K562 (cell line): ENCODE results near the gene IGLL1. TPM values are rescaled to one million over a fixed set of nuclear protein-coding genes. Genes with fewer than 3 reads are reported as not detected.

ENCODE experiments used
- ATAC-seq: fragments of 200-7000 bp; cut with Tn5 transposase; 3 replicates; pipeline ENCODE4 v1.9.1; 2020; ENCODE audit warnings: moderate library complexity
- BruUV-seq: library from RNA; stranded (reverse); fragments of 400-500 nt; replicated peaks from 2 replicates; lab custom pipeline; 2021; lab: Mats Ljungman, UMichigan
- CTCF ChIA-PET: fragments of 300-600 bp; formaldehyde crosslinking; extraction: SDS; loops from one replicate; lab custom pipeline; 2021; ENCODE audit warnings: low intra/inter-chr PET ratio; lab: Yijun Ruan, JAX
- POLR2A ChIA-PET: fragments of 300-600, 350-650 bp; sonication (Branson Sonifier 250); formaldehyde crosslinking; extraction: SDS; loops from one replicate; lab custom pipeline; 2021; ENCODE audit warnings: antibody characterized with exemption, inconsistent platforms; lab: Yijun Ruan, JAX
- DNase-seq, 4 experiments: peaks; one replicate each; pipeline versions ENCODE4 v3.0.0 to v3.0.0-alpha.2; 2011 to 2018; ENCODE audit warnings: low spot score in 3 of 4, mixed read lengths in 3 of 4; ENCODE audit errors: extremely low read depth in 1 of 4
- FAIRE-seq: peaks from 2 replicates; lab custom pipeline; 2011; peaks lifted over from hg19 to GRCh38; lab: Jason Lieb, UNC
- H2AFZ ChIP-seq: 2 replicates; pipeline ENCODE4 v1.6.0; 2011; ENCODE audit warnings: low read depth, low read length, control low read depth, inconsistent platforms
- H3K27ac ChIP-seq: fragments of 200-600 bp; 3 replicates; pipeline ENCODE4 v1.8.0; 2011; ENCODE audit warnings: low read depth, mild to moderate bottlenecking, control low read depth, inconsistent platforms, low read length, moderate library complexity, mixed read lengths; ENCODE audit errors: extremely low read depth
- H3K27me3 ChIP-seq, 2 experiments: fragments of 300-600 bp in 1 of 2; 2 replicates in 1 of 2; 3 replicates in 1 of 2; pipeline versions ENCODE4 v1.6.0 to v1.8.0; 2011; ENCODE audit warnings: inconsistent platforms in 2 of 2, low read length in 2 of 2, mild to moderate bottlenecking in 1 of 2, mixed read lengths in 1 of 2, moderate library complexity in 1 of 2; ENCODE audit not compliant: control insufficient read depth in 2 of 2, insufficient read depth in 2 of 2
- H3K36me3 ChIP-seq: fragments of 300-600 bp; 3 replicates; pipeline ENCODE4 v1.8.0; 2011; ENCODE audit warnings: mild to moderate bottlenecking, low read length, inconsistent platforms; ENCODE audit not compliant: control insufficient read depth, insufficient read depth
- H3K4me1 ChIP-seq, 2 experiments: fragments of 200-600 bp in 1 of 2; replicated peaks in 1 of 2; 2 replicates in 1 of 2; 3 replicates in 1 of 2; pipeline versions ENCODE4 v1.5.1 to v1.8.0; 2011; ENCODE audit warnings: inconsistent platforms in 2 of 2, low read length in 2 of 2, mild to moderate bottlenecking in 1 of 2, mixed read lengths in 1 of 2, moderate library complexity in 1 of 2; ENCODE audit not compliant: control insufficient read depth in 2 of 2, insufficient read depth in 2 of 2
- H3K4me2 ChIP-seq: 2 replicates; pipeline ENCODE4 v1.6.1; 2011; ENCODE audit warnings: low read length, control low read depth, inconsistent platforms, mixed read lengths; ENCODE audit not compliant: insufficient read depth
- H3K4me3 ChIP-seq: fragments of 200-600 bp; sonication (generic), shearing (Covaris generic); 2 replicates; pipeline ENCODE4 v1.5.1; 2016; ENCODE audit warnings: control low read depth, inconsistent platforms
- H3K79me2 ChIP-seq: fragments of 200-600 bp; 3 replicates; pipeline ENCODE4 v1.8.0; 2011; ENCODE audit warnings: low read length, inconsistent platforms; ENCODE audit not compliant: control insufficient read depth, insufficient read depth
- H3K9ac ChIP-seq, 2 experiments: 2 replicates each; pipeline versions ENCODE4 v1.6.0 to v1.6.1; 2011; ENCODE audit warnings: low read depth in 2 of 2, low read length in 2 of 2, control low read depth in 1 of 2, inconsistent platforms in 1 of 2, mild to moderate bottlenecking in 1 of 2, mixed read lengths in 1 of 2; ENCODE audit not compliant: insufficient read depth in 1 of 2
- H3K9me1 ChIP-seq: one replicate; pipeline ENCODE4 v1.6.0; 2011; ENCODE audit warnings: inconsistent platforms, mild to moderate bottlenecking, low read length, moderate library complexity; ENCODE audit not compliant: control insufficient read depth, insufficient read depth
- H3K9me3 ChIP-seq: replicated peaks from 2 replicates; pipeline ENCODE4 v1.5.1; 2011; ENCODE audit warnings: low read depth, low read length, inconsistent platforms; ENCODE audit not compliant: control insufficient read depth, insufficient read depth
- H4K20me1 ChIP-seq: replicated peaks from 2 replicates; pipeline ENCODE4 v1.6.1; 2011; ENCODE audit warnings: low read length, inconsistent platforms, mixed read lengths; ENCODE audit not compliant: control insufficient read depth, insufficient read depth
- AFF1 ChIP-seq, 2 experiments: fragments of 450-650 bp; IDR thresholded peaks; 2 replicates each; pipeline ENCODE4 v1.6.1; 2018; ENCODE audit warnings: mild to moderate bottlenecking in 2 of 2, low read depth in 1 of 2; ENCODE audit not compliant: partially characterized antibody in 2 of 2
- BHLHE40 ChIP-seq: IDR thresholded peaks from 2 replicates; pipeline ENCODE4 v1.6.1; 2011; ENCODE audit warnings: low read length, improper control_type of control experiment
- DMBX1 ChIP-seq: fragments of 250-450 bp; sonication (Bioruptor Pico); IDR thresholded peaks from 2 replicates; pipeline ENCODE4 v1.8.0; 2022; ENCODE audit warnings: inconsistent platforms, mild to moderate bottlenecking, moderate library complexity, borderline replicate concordance
- LEF1 ChIP-seq: fragments of 450-650 bp; IDR thresholded peaks from 2 replicates; pipeline ENCODE4 v1.6.1; 2016; ENCODE audit warnings: mild to moderate bottlenecking
- NUFIP1 ChIP-seq: fragments of 450-650 bp; IDR thresholded peaks from 2 replicates; pipeline ENCODE4 v1.6.1; 2018; ENCODE audit not compliant: partially characterized antibody
- RCOR1 ChIP-seq, 2 experiments: IDR thresholded peaks; 2 replicates each; pipeline ENCODE4 v1.6.1; 2012; ENCODE audit warnings: low read depth in 2 of 2, low read length in 2 of 2, borderline replicate concordance in 1 of 2, improper control_type of control experiment in 1 of 2
- SETDB1 ChIP-seq: IDR thresholded peaks from one replicate; pipeline ENCODE4 v1.6.1; 2012; ENCODE audit warnings: low read length, control low read depth, inconsistent platforms
- ZKSCAN8 ChIP-seq: fragments of 200-800 bp; sonication (Bioruptor generic); IDR thresholded peaks from 2 replicates; pipeline ENCODE4 v1.6.1; 2016; ENCODE audit warnings: missing genetic modification characterization, missing compliant biosample characterization
- WGBS: fragments of 100-300 bp; shearing (Covaris generic); methylation state at CpG from one replicate; pipeline ENCODE4 v1.1.6; 2016; ENCODE audit warnings: low coverage, mixed read lengths; ENCODE audit not compliant: insufficient coverage; ENCODE audit errors: missing lambda C conversion rate; 5-methylcytosine and 5-hydroxymethylcytosine counted together
- in situ Hi-C: fragments of 300-500 bp; cut with MboI; formaldehyde crosslinking; loops from 4 replicates; pipeline ENCODE4 v1.15.0; 2018; ENCODE audit warnings: inconsistent platforms, mixed read lengths
- intact Hi-C: fragments of 100-400 bp; cut with micrococcal nuclease; formaldehyde crosslinking; loops from 2 replicates; pipeline ENCODE4 v1.14.2; 2022
- polyA plus RNA-seq, 8 experiments: library from polyadenylated mRNA; depleted of rRNA in 4 of 8; stranded (reverse) in 5 of 8; unstranded in 3 of 8; fragments of >200 nt; fragmentation: Nextera tagmentation in 2 of 8; fragmentation: Illumina TruSeq in 1 of 8; extraction: Ambion mirVana in 2 of 8; extraction: Trizol in 1 of 8; gene quantifications; 2 replicates each; pipeline versions ENCODE4 v1.2.1 to v1.2.3, GENCODE V29; 2011 to 2014; ENCODE audit warnings: inconsistent platforms in 1 of 8, missing spikeins in 1 of 8
- total RNA-seq, 7 experiments: library from RNA; depleted of rRNA in 6 of 7; stranded (reverse); fragments of >200 nt in 6 of 7; fragmentation: Illumina TruSeq in 2 of 7; extraction: Trizol in 2 of 7; gene quantifications; 2 replicates each; pipeline versions ENCODE4 v1.2.1 to v1.2.3, GENCODE V29; 2011 to 2021; ENCODE audit warnings: low replicate concordance in 1 of 7

The IGLL1 gene
- total and polyA plus RNA-seq, 9 of the 15 experiments (the other 6 are each of a cell fraction or from before 2014, with no cell fraction given): 0.10 to 0.32 (median 0.20) TPM; not detected in 6

- TF ChIP-seq SETDB1: no peak
- TF ChIP-seq, all 486 proteins: peak for 0
These were observed 30.1 kb upstream of the IGLL1 start (continued) for GRCh38 chr22:23609983-23610781.

GRCh38 chr22:23608583-23608982 is 28.5 kb upstream of the IGLL1 start:
- Histone ChIP-seq H3K4me3 (no peak overlapping the region), H3K79me2 (no peaks in the 10 kb centered on the region), H4K20me1 (no peaks in the 10 kb centered on the region), H3K9me3 (no peaks in the 10 kb centered on the region), H3K9ac (no peak overlapping the region), H3K4me2 (no peak overlapping the region), H2AFZ (no peak overlapping the region), H3K27ac (no peak overlapping the region), H3K27me3 (peaks cover 0 to 9% of the 10 kb centered on the region in 2 experiments; a peak in 2 of 5 replicates), H3K36me3 (no peaks in the 10 kb centered on the region), H3K9me1 (no peaks in the 10 kb centered on the region), H3K4me1 (no peaks in the 10 kb centered on the region; a peak in 1 of 5 replicates)
- FAIRE-seq (no peak), ATAC-seq (peak; percentile 78), DNase-seq (peak; percentile 17 to 45 (median 28))
- no TSS peak for BruUV-seq
- ChIA-PET POLR2A (no interaction called here), CTCF (no interaction called here)
- in situ Hi-C loops: no loop called here
- intact Hi-C loops: no loop called here
- 0% methylated on average over 4 of the region's 6 CpGs for WGBS
- TF ChIP-seq NUFIP1 (no peak), DMBX1 (peak; percentile 34; the same call in 1 of the 2 replicates), AFF1 (IDR thresholded peaks at IDR 0.05; ENCODE audit: low read depth in 1 of 2, partially characterized antibody in 2 of 2) (peak in 1 of 2 experiments; percentile 61), LEF1 (no peak), BHLHE40 (0 out of 2 replicates have a peak, but pooled peaks have one; percentile 10), RCOR1 (IDR thresholded peaks at IDR 0.05; ENCODE audit: borderline replicate concordance in 1 of 2, low read depth in 2 of 2, low read length in 2 of 2) (peak in 1 of 2 experiments; percentile 60; a peak in 1 of 4 replicates), ZKSCAN8 (CRISPR knock-in tag) (no peak)
